ENCODE results near the gene BICD2.
"Not testable (repeated sequence)": the region's sequence is repeated elsewhere in the genome, so short reads cannot be mapped to it uniquely, and the experiment has no call there.

The BICD2 gene

DNA sequence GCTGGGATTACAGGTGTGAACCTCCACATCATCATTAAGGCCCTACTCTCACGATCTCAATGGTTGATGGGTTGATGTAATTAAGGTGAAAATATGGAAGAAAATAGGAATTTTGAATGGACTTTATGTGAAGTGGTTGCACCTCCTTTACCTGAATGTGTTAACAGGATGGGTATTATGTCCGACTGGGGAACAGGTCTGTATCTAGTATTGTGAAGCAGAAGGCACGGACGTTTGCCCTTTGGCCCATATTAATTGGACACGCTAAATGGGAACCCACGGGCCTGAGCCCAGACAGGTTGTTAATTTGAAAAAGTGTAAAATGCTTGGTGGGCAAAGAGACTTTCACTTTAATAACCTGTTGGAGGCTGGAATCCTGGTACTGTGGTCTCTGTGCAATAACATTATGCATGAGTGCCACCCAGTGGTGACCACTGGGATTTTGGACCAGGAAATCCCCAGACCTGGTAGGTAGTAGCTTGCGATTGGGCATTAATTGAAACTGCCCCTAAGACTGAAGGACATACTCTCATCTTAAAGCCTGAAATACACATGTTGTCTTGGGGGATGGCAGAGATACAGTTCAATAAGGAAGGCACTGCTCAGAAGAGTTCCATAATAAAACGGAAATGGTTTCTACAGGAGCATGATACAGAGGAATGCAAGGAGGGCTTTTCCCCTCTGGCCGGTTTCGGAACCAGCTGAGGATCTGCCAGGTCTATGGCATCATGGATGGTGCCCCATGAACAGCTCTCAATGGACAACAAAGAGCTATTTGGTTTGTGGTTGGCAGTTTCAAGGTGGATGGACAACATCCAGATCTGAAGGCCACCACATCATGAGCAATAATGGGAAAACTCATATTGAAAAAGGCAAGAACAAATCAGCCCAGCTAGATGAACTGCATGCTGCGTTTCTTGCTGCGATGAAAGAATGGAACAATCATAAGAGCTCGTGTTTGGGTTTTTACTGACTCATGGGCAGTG is 26.2 kb upstream of the BICD2 start:
- no peak for TF ChIP-seq JUND (IDR thresholded peaks at IDR 0.05; ENCODE audit: low read depth)
- in situ Hi-C loops (cut with HindIII; ENCODE audit: low pct_unique_long_range_greater_than_20kb, low sequenced_read_pairs), result no loop called here
- peak; percentile 53 to 82 for DNase-seq (ENCODE audit: low read depth in 1 of 2, low spot score in 1 of 2)

DNA sequence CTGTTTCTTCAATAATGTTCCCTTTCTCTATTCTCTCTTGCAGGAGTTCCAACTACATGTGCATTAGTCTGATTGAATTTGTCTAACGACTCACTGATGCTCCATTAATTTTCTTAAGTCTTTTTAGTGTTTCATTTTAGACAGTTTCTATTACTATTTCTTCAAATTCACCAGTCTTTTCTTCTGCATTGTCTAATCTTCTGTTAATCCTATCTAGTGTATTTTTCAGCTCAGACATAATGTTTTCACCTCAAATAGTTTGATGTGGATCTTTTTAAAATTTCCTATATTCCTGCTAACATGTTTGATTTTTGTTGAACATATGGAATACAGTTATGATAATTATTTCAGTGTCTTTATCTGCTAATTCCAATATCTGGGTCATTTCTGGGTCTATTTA is 21.7 kb upstream of the BICD2 start:
- TF ChIP-seq JUND (IDR thresholded peaks at IDR 0.05; ENCODE audit: low read depth), result no peak
- no peak for DNase-seq (ENCODE audit: low read depth in 1 of 2, low spot score in 1 of 2)
- in situ Hi-C loops (cut with HindIII; ENCODE audit: low pct_unique_long_range_greater_than_20kb, low sequenced_read_pairs), result no loop called here

DNA sequence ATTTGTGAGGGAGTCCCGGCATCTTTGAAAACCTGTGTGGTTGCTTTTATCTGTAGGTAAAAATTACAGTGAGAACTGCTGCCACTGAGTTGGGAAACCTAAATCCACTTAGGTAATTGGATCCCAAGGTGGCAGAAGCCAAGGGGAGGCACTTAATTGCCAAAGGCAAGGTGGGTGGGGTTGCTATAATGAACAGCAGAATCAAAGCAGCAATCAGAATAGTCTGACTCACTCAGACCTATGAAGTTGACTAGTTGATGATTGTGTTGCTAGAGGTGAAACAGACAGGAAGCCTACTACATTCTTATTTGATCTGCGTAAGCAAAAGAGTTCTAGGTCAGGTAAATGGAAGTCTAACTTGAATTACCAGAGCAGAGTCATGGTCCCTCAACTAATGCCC is 17.3 kb upstream of the BICD2 start:
- in situ Hi-C loops (cut with HindIII; ENCODE audit: low pct_unique_long_range_greater_than_20kb, low sequenced_read_pairs), result no loop called here
- no peak for TF ChIP-seq JUND (IDR thresholded peaks at IDR 0.05; ENCODE audit: low read depth)
- DNase-seq (ENCODE audit: low read depth in 1 of 2, low spot score in 1 of 2), result no peak

DNA sequence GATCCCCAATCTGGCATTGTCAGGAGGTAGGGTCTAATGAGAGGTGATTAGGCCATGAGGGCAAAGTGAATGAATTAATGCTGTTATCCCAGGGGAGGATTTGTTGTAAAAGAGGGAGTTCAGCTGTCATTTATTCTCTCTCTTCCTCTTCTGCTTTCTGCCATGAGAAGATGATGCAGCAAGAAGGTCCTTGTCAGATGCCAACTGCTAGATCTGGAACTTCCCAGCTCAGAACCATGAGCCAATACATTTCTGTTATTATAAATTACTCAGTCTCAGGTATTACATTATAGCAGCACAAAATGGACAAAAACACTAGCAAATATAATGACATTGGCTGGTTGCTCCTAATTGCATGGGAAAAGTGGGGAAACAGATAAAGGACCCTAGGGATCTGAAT is 15.6 kb upstream of the BICD2 start:
- no peak for TF ChIP-seq JUND (IDR thresholded peaks at IDR 0.05; ENCODE audit: low read depth)
- in situ Hi-C loops (cut with HindIII; ENCODE audit: low pct_unique_long_range_greater_than_20kb, low sequenced_read_pairs), result no loop called here

DNA sequence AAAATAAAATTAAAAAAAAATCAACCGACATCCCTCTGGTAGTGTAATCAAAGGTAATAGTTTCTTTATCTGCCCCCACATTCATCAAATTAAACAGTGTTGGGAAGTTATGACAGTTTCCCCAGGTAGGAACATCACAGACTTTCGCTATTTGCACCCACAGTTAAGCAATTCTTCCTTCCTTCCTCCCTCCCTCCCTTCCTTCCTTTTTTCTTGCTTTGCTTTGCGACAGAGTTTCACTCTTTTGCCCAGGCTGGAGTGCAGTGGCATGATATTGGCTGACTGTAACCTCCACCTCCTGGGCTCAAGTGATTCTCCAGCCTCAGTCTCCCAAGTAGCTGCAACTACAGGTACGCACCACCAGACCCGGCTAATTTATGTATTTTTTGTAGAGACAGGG is 10.8 kb upstream of the BICD2 start:
- in situ Hi-C loops (cut with HindIII; ENCODE audit: low pct_unique_long_range_greater_than_20kb, low sequenced_read_pairs), result no loop called here
- no peak for TF ChIP-seq JUND (IDR thresholded peaks at IDR 0.05; ENCODE audit: low read depth)

More for the DNA sequence above, 15.6 kb upstream of the BICD2 start:
- no peak for DNase-seq (ENCODE audit: low read depth in 1 of 2, low spot score in 1 of 2)

DNA sequence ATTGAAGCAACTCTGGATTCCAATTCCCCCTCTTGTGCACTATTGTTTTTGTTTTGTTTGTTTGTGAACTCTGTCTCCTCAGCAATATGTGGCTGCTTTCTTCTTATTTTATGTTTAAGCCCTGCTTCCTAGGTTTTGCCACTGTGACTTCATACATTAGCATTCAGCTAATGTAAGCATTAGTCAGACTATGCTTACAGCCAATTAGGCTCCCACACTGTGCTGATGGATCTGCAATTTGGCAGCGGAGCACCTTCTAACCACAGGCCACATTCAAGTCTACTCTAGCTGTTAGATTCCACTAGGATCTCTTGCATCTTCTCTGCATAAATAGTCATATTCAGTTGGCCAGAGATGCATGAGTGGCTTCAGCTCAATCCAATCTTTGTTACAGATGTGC is 9.6 kb upstream of the BICD2 start:
- no peak for DNase-seq (ENCODE audit: low read depth in 1 of 2, low spot score in 1 of 2)
- no peak for TF ChIP-seq JUND (IDR thresholded peaks at IDR 0.05; ENCODE audit: low read depth)
- in situ Hi-C loops (cut with HindIII; ENCODE audit: low pct_unique_long_range_greater_than_20kb, low sequenced_read_pairs), result no loop called here

More for the DNA sequence above, 10.8 kb upstream of the BICD2 start:
- no peak for DNase-seq (ENCODE audit: low read depth in 1 of 2, low spot score in 1 of 2)

DNA sequence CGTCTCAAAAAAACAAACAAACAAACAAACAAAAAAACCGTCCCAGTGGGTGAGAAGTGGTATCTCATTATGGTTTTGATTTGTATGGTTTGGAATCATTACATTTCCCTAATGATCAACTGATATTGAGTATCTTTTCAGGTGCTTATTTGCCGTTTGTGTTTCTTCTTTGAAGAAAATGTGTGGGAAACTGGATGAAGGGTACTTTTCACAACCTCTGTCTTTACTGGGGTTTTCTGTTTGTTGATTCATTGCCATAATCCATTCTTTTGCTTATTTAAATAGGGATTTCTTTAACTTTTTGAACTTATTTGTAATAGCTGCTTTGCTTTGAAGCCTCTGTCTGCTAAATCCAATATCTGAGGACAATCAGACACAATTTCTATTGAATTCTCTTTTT is 9.2 kb upstream of the BICD2 start:
- TF ChIP-seq JUND (IDR thresholded peaks at IDR 0.05; ENCODE audit: low read depth), result no peak
- no peak for DNase-seq (ENCODE audit: low read depth in 1 of 2, low spot score in 1 of 2)
- in situ Hi-C loops (cut with HindIII; ENCODE audit: low pct_unique_long_range_greater_than_20kb, low sequenced_read_pairs), result no loop called here

DNA sequence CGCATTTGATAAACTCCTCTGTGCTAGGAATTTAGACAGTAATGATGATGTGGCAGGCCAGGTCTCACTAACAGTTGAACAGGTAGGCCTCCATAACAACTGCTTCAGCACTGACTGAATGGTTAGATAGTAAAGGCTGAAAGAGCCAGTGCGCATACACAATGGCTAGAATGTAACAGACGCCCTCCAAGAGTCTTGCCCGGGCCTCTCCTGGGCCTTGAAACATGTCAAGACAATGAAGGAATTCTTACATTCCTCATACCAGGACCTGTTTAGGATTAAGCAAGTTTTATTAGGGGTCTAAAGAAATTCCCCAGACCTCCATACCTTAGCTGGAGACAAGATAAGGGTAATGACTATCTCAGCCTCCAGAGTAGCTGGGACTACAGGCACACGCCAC is 6.7 kb upstream of the BICD2 start:
- TF ChIP-seq JUND (IDR thresholded peaks at IDR 0.05; ENCODE audit: low read depth), result no peak
- DNase-seq (ENCODE audit: low read depth in 1 of 2, low spot score in 1 of 2), result no peak
- in situ Hi-C loops (cut with HindIII; ENCODE audit: low pct_unique_long_range_greater_than_20kb, low sequenced_read_pairs), result no loop called here

DNA sequence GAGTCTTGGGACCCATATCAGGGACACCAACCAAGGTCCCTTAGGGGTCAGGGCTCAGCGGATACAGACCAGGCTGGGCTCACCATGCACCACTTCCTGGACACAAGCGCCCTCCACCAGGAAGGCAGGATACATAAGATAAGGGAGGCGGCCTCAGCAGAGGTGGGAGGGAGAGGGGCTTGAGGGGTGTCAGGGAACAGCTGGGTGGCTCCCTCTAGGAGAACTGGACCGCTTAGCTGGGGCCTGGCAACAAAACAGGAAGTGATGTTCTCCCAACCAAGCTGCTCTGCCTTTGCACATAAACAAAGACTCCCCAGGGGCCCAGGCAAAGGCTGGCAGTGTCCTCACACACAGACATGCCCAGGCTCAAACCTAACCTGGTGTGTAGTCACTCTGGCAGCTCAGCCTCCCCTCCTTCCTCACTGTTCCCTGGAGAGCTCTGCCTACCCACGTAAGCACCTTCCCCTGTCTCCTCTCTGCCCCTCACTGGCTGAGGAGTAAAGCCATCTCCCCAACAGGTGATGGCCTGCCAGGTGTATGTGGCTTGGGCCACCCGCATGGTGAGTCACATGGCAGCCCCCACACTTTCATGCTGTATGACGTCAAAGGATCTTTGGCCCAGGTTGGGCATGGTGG is 5.8 kb upstream of the BICD2 start:
- DNase-seq (ENCODE audit: low read depth in 1 of 2, low spot score in 1 of 2), result no peak
- in situ Hi-C loops (cut with HindIII; ENCODE audit: low pct_unique_long_range_greater_than_20kb, low sequenced_read_pairs), result no loop called here
- TF ChIP-seq JUND (IDR thresholded peaks at IDR 0.05; ENCODE audit: low read depth), result no peak

DNA sequence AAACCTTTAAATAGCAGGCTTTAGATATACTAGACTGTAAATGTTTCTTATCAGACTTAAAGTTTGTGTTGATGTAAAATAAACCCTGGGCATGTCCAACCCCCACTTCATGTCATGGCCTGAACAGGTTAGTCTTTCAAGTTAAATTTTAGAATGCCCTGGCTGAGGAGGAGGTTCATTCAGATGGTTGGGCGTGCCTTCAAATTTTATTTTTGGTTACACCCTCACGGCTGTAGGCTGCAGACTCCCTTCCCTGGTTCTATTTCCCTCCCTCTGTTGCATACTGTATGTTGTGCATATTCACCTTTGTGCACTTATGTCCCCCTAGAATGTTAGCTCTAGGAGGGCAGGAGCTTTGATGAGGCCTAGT is 5.3 kb upstream of the BICD2 start:
- DNase-seq (ENCODE audit: low read depth in 1 of 2, low spot score in 1 of 2), result no peak
- TF ChIP-seq JUND (IDR thresholded peaks at IDR 0.05; ENCODE audit: low read depth), result no peak
- in situ Hi-C loops (cut with HindIII; ENCODE audit: low pct_unique_long_range_greater_than_20kb, low sequenced_read_pairs), result no loop called here

DNA sequence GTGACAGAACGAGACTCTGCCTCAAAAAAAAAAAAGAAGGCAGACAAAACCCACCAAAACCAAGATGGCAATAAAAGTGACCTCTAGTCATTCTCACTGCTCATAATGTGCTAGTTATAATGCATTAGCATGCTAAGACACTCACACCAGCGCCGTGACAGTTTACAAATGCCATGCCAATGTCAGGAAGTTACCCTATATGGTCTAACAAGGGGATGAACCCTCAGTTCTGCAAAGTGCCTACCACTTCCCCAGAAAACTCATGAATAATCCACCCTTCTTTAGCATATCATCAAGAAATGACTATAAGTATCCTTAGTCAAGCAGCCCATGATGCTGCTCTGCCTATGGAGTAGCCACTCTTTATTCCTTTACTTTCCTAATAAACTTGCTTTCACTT is 4.7 kb upstream of the BICD2 start:
- in situ Hi-C loops (cut with HindIII; ENCODE audit: low pct_unique_long_range_greater_than_20kb, low sequenced_read_pairs), result no loop called here
- no peak for TF ChIP-seq JUND (IDR thresholded peaks at IDR 0.05; ENCODE audit: low read depth)
- DNase-seq (ENCODE audit: low read depth in 1 of 2, low spot score in 1 of 2), result no peak

DNA sequence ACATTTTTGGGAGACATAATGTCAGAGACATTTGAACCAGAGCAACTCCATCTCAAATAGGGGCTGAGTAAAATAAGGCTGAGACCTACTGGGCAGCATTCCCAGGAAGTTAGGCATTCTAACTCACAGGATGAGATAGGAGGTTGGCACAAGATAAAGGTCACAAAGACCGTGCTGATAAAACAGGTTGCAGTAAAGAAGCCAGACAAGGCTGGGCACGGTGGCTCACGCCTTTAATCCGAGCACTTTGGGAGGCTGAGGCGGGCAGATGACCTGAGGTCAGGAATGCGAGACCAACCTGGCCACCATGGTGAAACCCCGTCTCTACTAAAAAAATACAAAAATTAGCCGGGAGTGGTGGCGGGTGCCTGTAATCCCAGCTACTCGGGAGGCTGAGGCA is 4.2 kb upstream of the BICD2 start:
- in situ Hi-C loops (cut with HindIII; ENCODE audit: low pct_unique_long_range_greater_than_20kb, low sequenced_read_pairs); DNase-seq (ENCODE audit: low read depth in 1 of 2, low spot score in 1 of 2): not testable (repeated sequence)
